Ammon's horn (tissue), 1 donor: ENCODE results near the gene RECQL5.
"Not testable (repeated sequence)": the region's sequence is repeated elsewhere in the genome, so short reads cannot be mapped to it uniquely, and the experiment has no call there.

ENCODE experiments used
- DNase-seq: peaks from one replicate; pipeline ENCODE4 v3.0.0-alpha.2; 2016; ENCODE audit warnings: low spot score

Gene RECQL5

DNA sequence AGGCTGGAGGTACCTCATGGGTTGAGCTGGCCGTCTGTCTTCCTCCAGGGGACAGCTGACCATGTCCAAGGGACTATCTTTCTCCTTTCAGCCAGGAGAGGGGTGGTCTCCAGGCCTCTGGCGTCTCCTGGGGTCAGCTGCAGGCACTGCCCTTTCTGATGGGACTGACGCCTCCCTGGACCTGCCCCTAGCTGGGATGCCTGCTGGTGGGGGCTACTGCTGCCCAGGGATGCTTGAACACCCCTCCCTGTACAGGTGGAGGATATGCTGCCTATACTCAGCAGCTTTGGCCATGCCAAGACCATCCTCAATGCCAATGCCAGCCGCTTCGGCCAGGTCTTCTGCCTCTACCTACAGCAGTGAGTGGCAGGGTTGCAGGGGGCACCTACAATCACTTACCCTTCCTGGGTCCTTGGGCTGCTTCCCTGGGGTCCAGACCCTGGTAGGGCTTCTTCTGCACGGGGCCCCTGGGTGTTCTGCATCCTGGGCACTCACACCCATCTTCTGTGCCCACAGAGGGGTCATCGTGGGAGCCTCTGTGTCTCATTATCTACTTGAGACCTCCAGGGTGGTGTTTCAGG lies 75.1 kb downstream of the RECQL5 start:
- no peak for DNase-seq

DNA sequence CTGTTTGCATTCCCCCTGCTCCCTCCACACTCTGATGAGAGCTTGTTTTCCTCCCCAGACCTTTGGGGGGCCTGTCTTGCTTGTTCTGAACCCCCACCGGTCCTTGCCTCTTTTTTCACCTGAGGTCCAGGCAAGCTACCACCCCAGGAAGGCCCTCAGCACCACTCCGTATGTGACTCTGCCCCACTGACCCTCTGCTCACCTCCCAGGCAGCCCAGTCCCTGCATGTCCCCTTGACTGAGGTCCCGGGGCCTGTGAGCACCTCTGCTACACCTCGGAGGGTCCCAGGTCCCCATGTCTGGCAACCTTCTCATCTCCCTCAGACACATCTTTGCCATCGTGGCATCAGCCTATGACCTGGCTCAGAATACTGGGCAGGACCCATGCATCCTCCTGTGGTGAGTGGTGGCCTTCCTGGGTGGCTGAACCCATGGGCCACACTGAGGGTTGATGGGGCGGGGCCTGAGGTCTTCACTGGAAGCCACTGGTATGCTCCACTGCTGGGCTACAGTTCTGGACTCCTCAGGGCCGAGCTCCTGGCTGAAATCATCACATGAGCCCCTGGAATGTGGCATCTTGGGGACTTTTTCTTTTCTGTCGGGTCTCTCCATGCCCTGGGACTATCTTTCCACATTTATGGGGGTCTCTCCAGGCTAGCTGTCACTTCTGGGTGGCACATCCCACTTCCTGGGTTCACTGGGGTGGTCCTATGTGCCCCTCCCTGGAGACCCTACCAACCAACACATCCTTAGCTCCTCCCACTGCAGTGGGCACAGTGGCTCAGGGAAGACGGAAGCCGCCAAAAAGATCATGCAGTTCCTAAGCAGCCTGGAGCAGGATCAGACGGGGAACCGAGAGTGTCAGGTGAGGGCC lies 75.9 kb downstream of the RECQL5 start:
- no peak for DNase-seq

DNA sequence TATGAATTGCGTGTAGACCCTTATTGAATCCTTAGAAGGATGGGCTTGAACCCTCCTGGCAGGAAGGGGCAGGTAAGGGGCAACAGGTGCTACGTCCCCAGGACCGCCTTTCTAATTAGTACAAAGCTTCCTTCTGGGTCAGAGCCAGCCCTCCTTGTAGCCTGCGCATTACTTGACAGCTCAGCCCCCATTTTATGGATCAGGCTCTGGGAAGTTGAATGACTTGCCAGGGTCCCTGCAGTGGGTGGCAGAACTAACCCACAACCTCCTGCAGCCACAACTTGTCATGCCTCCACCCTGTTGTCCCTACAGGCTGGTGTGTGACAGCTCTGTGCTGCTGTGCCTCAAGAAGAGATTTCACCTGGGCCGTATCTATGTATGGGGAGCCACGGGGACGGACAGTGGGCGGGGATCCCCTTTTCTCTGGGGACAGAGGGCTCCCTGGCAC lies 76.6 kb downstream of the RECQL5 start:
- no peak for DNase-seq

DNA sequence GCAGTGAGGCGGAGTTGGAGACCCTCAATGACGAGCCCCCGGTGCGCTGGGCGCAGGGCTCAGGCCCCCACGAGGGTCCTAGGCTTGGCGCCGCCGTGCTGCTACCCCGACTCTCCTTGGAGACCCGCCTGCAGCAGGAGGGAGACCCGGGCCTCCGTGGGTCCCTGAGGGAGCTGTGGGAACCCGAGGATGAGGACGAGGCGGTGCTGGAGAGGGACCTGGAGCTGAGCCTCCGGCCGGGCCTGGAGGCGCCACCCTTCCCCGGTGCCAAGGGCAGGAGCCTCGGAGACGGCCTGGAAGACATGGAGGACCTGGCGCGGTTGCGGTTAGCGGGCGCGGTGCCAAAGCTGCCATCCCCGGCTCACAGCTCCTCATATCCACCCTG lies 77.0 kb downstream of the RECQL5 start:
- DNase-seq: no peak

DNA sequence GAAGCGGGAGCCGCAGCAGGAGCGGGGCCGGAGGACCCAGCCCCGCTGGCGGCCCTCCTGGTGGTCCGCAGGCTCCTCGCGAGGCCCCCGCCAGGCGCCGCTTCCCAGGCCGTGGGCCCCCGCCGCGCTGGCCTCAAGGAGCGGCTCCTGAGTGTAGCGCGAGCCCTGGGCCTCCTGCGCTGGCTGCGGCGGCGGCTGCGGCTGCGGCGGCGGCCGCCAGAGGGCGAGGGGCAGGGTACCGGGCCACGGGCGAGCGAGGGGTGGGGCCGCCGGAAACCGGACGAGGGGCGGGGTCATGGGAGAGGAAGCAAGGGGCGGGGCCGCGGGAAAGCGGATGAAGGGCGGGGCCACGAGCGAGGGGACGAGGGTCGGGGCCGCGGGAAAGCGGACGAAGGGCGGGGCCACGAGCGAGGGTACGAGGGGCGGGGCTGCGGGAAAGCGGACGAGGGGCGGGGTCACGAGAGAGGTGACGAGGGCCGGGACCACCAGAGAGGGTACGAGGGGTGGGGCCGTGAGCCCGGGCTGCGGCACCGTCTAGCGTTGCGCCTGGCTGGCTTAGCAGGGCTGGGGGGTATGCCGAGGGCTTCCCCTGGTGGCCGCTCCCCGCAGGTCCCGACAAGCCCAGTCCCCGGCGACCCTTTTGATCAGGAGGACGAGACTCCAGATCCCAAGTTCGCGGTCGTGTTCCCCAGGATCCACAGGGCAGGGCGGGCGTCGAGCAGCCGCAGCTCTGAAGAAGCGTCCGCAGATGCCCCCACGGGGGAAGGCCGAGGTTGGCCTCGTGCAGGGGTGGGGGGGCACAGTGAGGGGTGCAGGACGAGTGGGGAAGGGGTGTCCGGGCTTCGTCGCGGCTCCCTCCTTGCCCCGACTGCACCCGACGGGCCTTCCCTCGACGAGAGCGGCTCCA lies 77.7 kb downstream of the RECQL5 start:
- peak; percentile 91 for DNase-seq

DNA sequence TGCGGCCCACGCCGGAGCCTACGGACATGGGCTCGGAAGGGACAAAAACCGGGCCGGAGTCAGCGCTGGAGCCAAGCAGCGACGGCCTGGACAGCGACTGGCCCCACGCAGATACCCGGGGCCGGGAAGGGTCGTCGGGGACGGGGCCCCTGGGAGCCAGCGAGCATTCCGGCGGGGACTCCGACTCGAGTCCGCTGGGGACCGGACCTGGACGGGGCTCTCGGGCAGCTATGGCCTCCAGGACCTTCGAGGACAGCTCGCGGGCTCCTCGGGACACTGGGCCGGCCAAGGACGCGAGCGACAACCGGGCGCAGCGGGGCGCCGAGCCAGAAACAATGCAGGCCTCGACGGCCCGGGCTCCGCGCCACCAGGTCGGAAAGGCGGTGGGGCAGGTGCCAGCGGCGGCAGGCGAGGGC lies 78.3 kb downstream of the RECQL5 start:
- peak; percentile 20 for DNase-seq

DNA sequence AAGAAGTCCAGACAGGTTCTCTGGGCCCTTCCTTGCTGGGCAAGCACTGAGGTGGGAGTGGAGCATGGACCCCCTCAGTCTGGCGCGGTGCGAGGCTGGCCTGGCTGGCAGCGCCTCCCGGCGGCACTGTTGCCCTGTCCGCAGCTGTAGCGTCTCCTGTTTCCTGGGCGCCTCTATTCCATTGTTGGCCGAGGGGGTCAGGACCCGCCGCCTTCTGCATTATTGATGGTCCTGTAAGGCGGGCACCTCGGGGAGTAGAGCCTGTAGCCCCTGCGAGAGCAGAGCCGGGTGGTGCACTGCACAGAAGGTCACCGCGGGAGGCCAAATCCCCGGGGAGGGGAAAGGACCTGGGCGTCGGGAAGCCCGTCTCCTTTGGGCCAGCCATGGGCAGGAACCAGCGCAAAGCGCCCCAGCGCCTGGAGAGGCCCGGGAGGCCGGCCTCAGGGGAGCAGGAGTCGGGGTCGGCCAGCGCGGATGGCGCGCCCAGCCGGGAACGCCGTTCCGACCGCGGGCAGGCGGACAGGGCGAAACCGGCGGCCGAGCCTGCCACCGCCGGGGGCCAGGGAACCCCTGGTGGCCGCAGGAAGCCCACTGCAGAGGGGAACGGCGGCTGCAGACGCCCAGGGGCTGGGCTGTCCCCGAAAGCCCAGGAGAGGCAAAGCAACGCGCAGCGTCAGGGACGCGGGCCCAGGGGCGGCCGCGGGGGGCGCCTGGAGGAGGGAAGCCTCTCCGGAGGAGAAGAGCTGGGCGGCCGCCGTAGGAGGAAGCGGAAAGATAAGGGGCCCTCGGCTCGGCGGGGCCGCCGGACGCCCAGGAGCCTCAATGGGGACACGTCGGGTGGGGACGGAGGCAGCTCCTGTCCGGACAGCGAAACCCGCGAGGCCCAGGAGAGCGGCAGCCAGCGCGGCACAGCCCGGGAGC lies 79.0 kb downstream of the RECQL5 start, which contains the start of gene MYO15B:
MYO15B (plus strand) TSS at position 126 of the 921 bp plus-strand sequence; CDS start at position 384, 258 bp downstream.
- DNase-seq: peak; percentile 40

DNA sequence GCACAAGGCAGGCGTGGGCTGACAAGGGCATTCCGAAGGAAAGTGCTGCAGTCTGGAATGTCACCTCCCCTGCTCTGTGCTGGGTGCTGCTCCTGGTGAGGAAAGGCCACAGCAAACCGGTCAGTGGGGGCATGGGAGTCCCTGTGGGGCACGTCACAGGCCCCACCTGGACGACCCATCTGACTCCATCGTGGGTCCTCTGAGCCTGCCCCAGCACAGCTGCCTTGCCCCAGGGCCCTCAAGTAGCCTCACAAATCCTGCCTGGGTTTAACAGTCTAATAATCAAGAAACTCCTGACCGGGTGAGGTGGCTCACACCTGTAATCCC lies 82.1 kb downstream of the RECQL5 start:
- DNase-seq: no peak

DNA sequence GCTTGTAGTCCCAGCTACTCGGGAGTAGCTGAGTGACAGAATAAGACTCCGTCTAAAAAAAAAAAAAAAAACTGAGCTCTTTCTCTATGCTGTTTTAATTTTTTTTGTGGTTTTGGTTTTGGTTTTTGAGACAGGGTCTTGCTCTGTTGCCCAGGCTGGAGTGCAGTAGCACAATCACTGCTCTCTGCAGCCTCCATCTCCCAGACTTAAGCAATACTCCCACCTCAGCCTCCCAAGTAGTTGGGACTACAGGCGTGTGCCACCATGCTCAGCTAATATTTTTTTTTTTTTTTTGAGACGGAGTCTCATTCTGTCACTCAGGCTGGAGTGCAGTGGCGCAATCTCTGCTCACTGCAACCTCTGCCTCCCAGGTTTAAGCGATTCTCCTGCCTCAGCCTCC lies 83.8 kb downstream of the RECQL5 start:
- not testable (repeated sequence) for DNase-seq

DNA sequence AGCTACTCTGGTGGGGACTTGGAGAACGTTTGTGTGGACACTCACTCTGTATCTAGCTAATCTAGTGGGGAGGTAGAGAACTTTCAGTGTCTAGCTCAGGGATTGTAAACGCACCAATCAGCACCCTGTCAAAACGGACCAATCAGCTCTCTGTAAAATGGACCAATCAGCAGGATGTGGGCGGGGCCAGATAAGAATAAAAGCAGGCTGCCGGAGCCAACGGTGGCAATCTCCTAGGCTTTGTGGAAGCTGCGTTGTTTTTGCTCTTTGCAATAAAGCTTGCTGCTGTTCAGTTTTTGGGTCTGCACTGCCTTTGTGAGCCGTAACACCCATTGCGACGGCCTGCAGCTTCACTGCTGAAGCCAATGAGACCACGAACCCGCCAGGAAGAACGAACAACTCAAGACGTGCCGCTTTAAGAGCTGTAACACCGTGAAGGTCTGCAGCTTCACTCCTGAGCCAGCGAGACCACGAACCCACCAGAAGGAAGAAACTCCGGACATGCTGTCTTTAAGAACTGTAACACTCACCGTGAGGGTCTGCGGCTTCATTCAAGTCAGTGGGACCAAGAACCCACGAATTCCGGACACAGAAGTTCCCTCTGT lies 85.7 kb downstream of the RECQL5 start:
- not testable (repeated sequence) for DNase-seq
